Kidney tubule cell (primary cell): ENCODE results near the gene B4GALT7.
"Not testable (repeated sequence)": the region's sequence is repeated elsewhere in the genome, so short reads cannot be mapped to it uniquely, and the experiment has no call there.

Experiments used
- DNase-seq: peaks from one replicate; pipeline ENCODE4 v3.0.0-alpha.2; 2018; ENCODE audit warnings: low spot score

Gene B4GALT7

GRCh38 chr5:177599731-177600507, at the start of gene B4GALT7:
Gene B4GALT7 (plus strand): TSS chr5:177600132. CDS start chr5:177600211, 79 bp downstream.
- peak; percentile 87 for DNase-seq

GRCh38 chr5:177552839-177553455, 47.0 kb upstream of the B4GALT7 start:
- DNase-seq: no peak

GRCh38 chr5:177553671-177554429, 46.1 kb upstream of the B4GALT7 start:
- DNase-seq: peak; percentile 31

GRCh38 chr5:177554474-177555111, 45.3 kb upstream of the B4GALT7 start, which contains the start of gene FAM193B:
Gene FAM193B (minus strand): TSS chr5:177554563. CDS start chr5:177554458, 105 bp downstream.
- DNase-seq: peak; percentile 93

- DNase-seq: no peak
Observed at GRCh38 chr5:177555228-177555627, 44.7 kb upstream of the B4GALT7 start.

GRCh38 chr5:177555665-177556064, 44.3 kb upstream of the B4GALT7 start:
- no peak for DNase-seq

GRCh38 chr5:177557041-177557647, 42.8 kb upstream of the B4GALT7 start:
- DNase-seq: no peak

GRCh38 chr5:177557796-177558195, 42.1 kb upstream of the B4GALT7 start:
- DNase-seq: no peak

- not testable (repeated sequence) for DNase-seq
Observed at GRCh38 chr5:177559446-177559941, 40.4 kb upstream of the B4GALT7 start.

- no peak for DNase-seq
Observed at GRCh38 chr5:177565046-177565445, 34.9 kb upstream of the B4GALT7 start.

GRCh38 chr5:177568326-177568725, 31.6 kb upstream of the B4GALT7 start:
- DNase-seq: no peak

GRCh38 chr5:177569894-177570293, 30.0 kb upstream of the B4GALT7 start:
- DNase-seq: no peak

- no peak for DNase-seq
Observed at GRCh38 chr5:177575488-177575887, 24.4 kb upstream of the B4GALT7 start.

GRCh38 chr5:177576169-177576568, 23.8 kb upstream of the B4GALT7 start:
- no peak for DNase-seq

GRCh38 chr5:177578316-177578715, 21.6 kb upstream of the B4GALT7 start:
- no peak for DNase-seq

- no peak for DNase-seq
Observed at GRCh38 chr5:177588413-177588909, 11.5 kb upstream of the B4GALT7 start.

GRCh38 chr5:177590406-177590805, 9.5 kb upstream of the B4GALT7 start:
- no peak for DNase-seq

GRCh38 chr5:177591690-177592009, 8.3 kb upstream of the B4GALT7 start:
- DNase-seq: no peak

GRCh38 chr5:177592010-177592834, 7.7 kb upstream of the B4GALT7 start, which contains the start of gene TMED9:
Gene TMED9 (plus strand): TSS chr5:177592203. CDS start chr5:177592215, 12 bp downstream.
- peak; percentile 89 for DNase-seq

- no peak for DNase-seq
Observed at GRCh38 chr5:177592905-177593304, 7.0 kb upstream of the B4GALT7 start.
